H1 (cell line): ENCODE measurements around the gene PPP1R14B. TPM values are rescaled to one million over a fixed set of nuclear protein-coding genes. Genes with fewer than 3 reads are reported as not detected.

ENCODE experiments used
- ATF3 ChIP-seq: IDR thresholded peaks from 2 replicates; pipeline ENCODE4 v1.6.1; 2011; ENCODE audit warnings: low read depth, mild to moderate bottlenecking, low read length; ENCODE audit not compliant: insufficient read depth
- CBX5 ChIP-seq: fragments of 300-800, 300-1000 bp; sonication (generic); IDR thresholded peaks from 2 replicates; pipeline ENCODE4 v1.7.1; 2016; ENCODE audit warnings: antibody characterized with exemption, low read length, low read depth
- CHD1 ChIP-seq: IDR thresholded peaks from 2 replicates; pipeline ENCODE4 v1.6.1; 2012; ENCODE audit warnings: low read depth, low read length, improper control_type of control experiment
- CHD7 ChIP-seq: fragments of 300-600 bp; sonication (generic); IDR thresholded peaks from 2 replicates; pipeline ENCODE4 v1.7.1; 2012; ENCODE audit warnings: low read length, moderate library complexity, mild to moderate bottlenecking, inconsistent platforms; ENCODE audit not compliant: insufficient replicate concordance
- KDM1A ChIP-seq: fragments of 200-600, 300-600 bp; sonication (generic); IDR thresholded peaks from 2 replicates; pipeline ENCODE4 v1.7.1; 2016; ENCODE audit warnings: mild to moderate bottlenecking, low read length, borderline replicate concordance
- SIN3A ChIP-seq, 2 experiments: IDR thresholded peaks in 1 of 2; conservative IDR thresholded peaks in 1 of 2; 2 replicates each; pipeline ENCODE4 v1.6.1; 2011 to 2012; ENCODE audit warnings: low read length in 2 of 2, improper control_type of control experiment in 1 of 2, low read depth in 1 of 2, mild to moderate bottlenecking in 1 of 2
- SRF ChIP-seq: IDR thresholded peaks from 2 replicates; pipeline ENCODE4 v1.6.1; 2011; ENCODE audit warnings: mild to moderate bottlenecking, low read depth, low read length, moderate library complexity
- TEAD4 ChIP-seq: IDR thresholded peaks from 2 replicates; pipeline ENCODE4 v1.6.1; 2012; ENCODE audit warnings: low read depth, low read length, inconsistent platforms, mixed read lengths
- polyA plus RNA-seq, 7 experiments: library from polyadenylated mRNA; depleted of rRNA in 3 of 7; stranded (reverse) in 5 of 7; unstranded in 2 of 7; fragments of >200 nt in 5 of 7; fragments of 200-250 nt in 2 of 7; gene quantifications; 1 replicate in 5 of 7; 2 replicates in 1 of 7; 4 replicates in 1 of 7; pipeline versions ENCODE4 v1.2.1 to v1.2.3, GENCODE V29; 2011 to 2013; ENCODE audit warnings: missing spikeins in 2 of 7, mixed read lengths in 2 of 7
- total RNA-seq: library from RNA; stranded (reverse); fragmentation: NEBNext Ultra II Directional; extraction: Animal tissue kit (Norgen Biotek cat#: 25700); gene quantifications from 2 replicates; pipeline ENCODE4 v1.2.1, GENCODE V29; 2021

PPP1R14B gene
- total and polyA plus RNA-seq, 2 of the 8 experiments (the other 6 are each of a cell fraction or from before 2014, with no cell fraction given): 265 to 419 TPM

- TF ChIP-seq SRF: no peak
- TF ChIP-seq SIN3A (conservative IDR thresholded peaks at IDR 0.05 in 1 of 2, IDR thresholded peaks at IDR 0.05 in 1 of 2; ENCODE audit: low read depth in 1 of 2, low read length in 2 of 2): no peak
- no peak for TF ChIP-seq CHD1
- TF ChIP-seq ATF3: no peak
- TF ChIP-seq CHD7: no peak
- no peak for TF ChIP-seq TEAD4
- no peak for TF ChIP-seq CBX5
- no peak for TF ChIP-seq KDM1A
Observed at GRCh38 chr11:64255135-64256128, 8.7 kb upstream of the PPP1R14B start (continued).
